Brain microvascular endothelial cell (primary cell): Measurements from ENCODE around the gene AFDN.

Experiments used
- DNase-seq: peaks from one replicate; pipeline ENCODE4 v3.0.0-alpha.2; 2020
- H3K27ac ChIP-seq: fragments of 250-450 bp; sonication (Bioruptor Pico); 2 replicates; pipeline ENCODE4 v1.5.1; 2020; ENCODE audit warnings: mild to moderate bottlenecking, moderate library complexity
- H3K27me3 ChIP-seq: fragments of 250-450 bp; sonication (Bioruptor Pico); replicated peaks from 2 replicates; pipeline ENCODE4 v1.5.1; 2020; ENCODE audit warnings: mild to moderate bottlenecking
- H3K36me3 ChIP-seq: fragments of 250-450 bp; sonication (Bioruptor Pico); replicated peaks from 2 replicates; pipeline ENCODE4 v1.5.1; 2020; ENCODE audit warnings: mild to moderate bottlenecking
- H3K4me3 ChIP-seq: 2 replicates; pipeline ENCODE4 v1.5.1; 2011; ENCODE audit warnings: low read depth, mild to moderate bottlenecking, control low read depth, low read length, moderate library complexity
- CTCF ChIP-seq: IDR thresholded peaks from 2 replicates; pipeline ENCODE4 v1.5.1; 2011; ENCODE audit warnings: low read depth, mild to moderate bottlenecking, moderate library complexity, low read length, control low read depth, inconsistent platforms; ENCODE audit errors: missing control alignments
- in situ Hi-C: cut with HindIII; loops from 2 replicates; pipeline ENCODE4 v1.10.0; 2017; ENCODE audit warnings: low sequenced_read_pairs, low pct_ligation_motif_present

The AFDN gene

GRCh38 chr6:167910007-167910406, 83.3 kb downstream of the AFDN start:
- Histone ChIP-seq H3K27ac (no peak overlapping the region), H3K4me3 (no peak overlapping the region), H3K36me3 (peaks cover 3% of the 10 kb centered on the region), H3K27me3 (no peaks in the 10 kb centered on the region)
- no peak for TF ChIP-seq CTCF
- in situ Hi-C loops, result no loop called here
- DNase-seq, result no peak

- in situ Hi-C loops, result no loop called here
Measured at GRCh38 chr6:167910652-167911051, 83.9 kb downstream of the AFDN start.

GRCh38 chr6:167912494-167912893, 85.8 kb downstream of the AFDN start:
- no peak for DNase-seq
- in situ Hi-C loops, result no loop called here
- no peak for TF ChIP-seq CTCF
- Histone ChIP-seq H3K36me3 (peaks cover 8% of the 10 kb centered on the region), H3K4me3 (no peak overlapping the region), H3K27me3 (no peaks in the 10 kb centered on the region), H3K27ac (no peak overlapping the region)

More at GRCh38 chr6:167910652-167911051, 83.9 kb downstream of the AFDN start:
- Histone ChIP-seq H3K27me3 (no peaks in the 10 kb centered on the region), H3K27ac (no peak overlapping the region), H3K4me3 (no peak overlapping the region), H3K36me3 (peaks cover 4% of the 10 kb centered on the region)
- TF ChIP-seq CTCF, result no peak
- no peak for DNase-seq

- in situ Hi-C loops, result no loop called here
- no peaks in the 10 kb centered on the region for H3K27me3 ChIP-seq
- no peak for TF ChIP-seq CTCF
- H3K4me3 ChIP-seq, result no peak overlapping the region
- DNase-seq, result no peak
- H3K27ac ChIP-seq, result no peak overlapping the region
- peaks cover 12% of the 10 kb centered on the region for H3K36me3 ChIP-seq
Measured at GRCh38 chr6:167913699-167914098, 87.0 kb downstream of the AFDN start.

- Histone ChIP-seq H3K27ac (no peak overlapping the region), H3K4me3 (no peak overlapping the region), H3K27me3 (no peaks in the 10 kb centered on the region), H3K36me3 (peaks cover 12% of the 10 kb centered on the region)
- in situ Hi-C loops, result no loop called here
- DNase-seq, result no peak
- TF ChIP-seq CTCF, result no peak
Measured at GRCh38 chr6:167915139-167915538, 88.4 kb downstream of the AFDN start.

- no peak for TF ChIP-seq CTCF
- no peak for DNase-seq
- H3K27me3 ChIP-seq, result no peaks in the 10 kb centered on the region
- H3K27ac ChIP-seq, result no peak overlapping the region
- in situ Hi-C loops, result no loop called here
- H3K4me3 ChIP-seq, result no peak overlapping the region
- H3K36me3 ChIP-seq, result peaks cover 12% of the 10 kb centered on the region
Measured at GRCh38 chr6:167917551-167918154, 90.9 kb downstream of the AFDN start.
